NOMO-1 treated with dmso at 0.1 percent for 144 hours (cell line): ENCODE measurements around the gene RPL26.
"Not testable (repeated sequence)": the region's sequence is repeated elsewhere in the genome, so short reads cannot be mapped to it uniquely, and the experiment has no call there.

ENCODE experiments used
- DNase-seq: peaks from one replicate; lab custom pipeline; 2025; ENCODE audit not compliant: unreplicated experiment; lab: John Stamatoyannopoulos, UW

The RPL26 gene

DNA sequence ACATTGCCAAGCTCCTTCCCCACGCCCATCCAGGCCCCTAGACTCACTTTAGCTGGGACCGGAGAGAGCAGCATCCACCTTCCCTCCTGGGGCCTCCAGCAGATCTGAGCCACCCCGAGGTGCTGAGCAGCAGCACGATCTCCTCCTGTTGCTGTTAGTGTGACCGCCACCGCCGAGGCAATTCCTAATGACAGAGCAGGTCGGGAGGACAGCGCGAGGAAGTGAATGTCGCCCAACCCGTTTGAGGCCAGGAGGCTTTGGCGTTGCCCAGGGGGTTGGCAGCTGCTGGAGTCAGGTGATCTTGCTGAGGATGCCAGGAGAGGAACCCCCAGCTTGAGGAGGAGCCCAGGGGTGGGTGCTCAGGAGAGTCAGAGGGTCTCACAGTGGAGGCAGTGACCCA lies 14.6 kb upstream of the RPL26 start, which contains the start of gene RNF222:
RNF222 (minus strand) TSS at position 192 of the 400 bp plus-strand sequence. CDS start 4,366 bp downstream, outside the sequence.
- no peak for DNase-seq

DNA sequence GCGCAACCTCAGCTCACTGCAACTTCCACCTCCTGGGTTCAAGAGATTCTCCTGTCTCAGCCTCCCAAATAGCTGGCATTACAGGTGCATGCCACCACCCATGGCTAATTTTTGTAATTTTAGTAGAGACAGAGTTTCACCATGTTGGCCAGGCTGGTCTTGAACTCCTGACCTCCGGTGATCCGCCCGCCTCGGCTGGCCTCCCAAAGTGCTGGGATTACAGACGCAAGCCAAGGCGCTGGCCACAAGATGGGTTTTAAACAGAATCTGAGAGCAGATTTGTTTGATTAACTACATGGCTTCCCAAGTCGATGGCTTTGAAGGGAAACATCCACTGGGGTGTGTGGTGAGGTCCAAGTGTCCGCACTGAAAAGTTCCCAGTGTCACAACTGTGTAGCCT lies 11.5 kb upstream of the RPL26 start:
- DNase-seq = not testable (repeated sequence)

DNA sequence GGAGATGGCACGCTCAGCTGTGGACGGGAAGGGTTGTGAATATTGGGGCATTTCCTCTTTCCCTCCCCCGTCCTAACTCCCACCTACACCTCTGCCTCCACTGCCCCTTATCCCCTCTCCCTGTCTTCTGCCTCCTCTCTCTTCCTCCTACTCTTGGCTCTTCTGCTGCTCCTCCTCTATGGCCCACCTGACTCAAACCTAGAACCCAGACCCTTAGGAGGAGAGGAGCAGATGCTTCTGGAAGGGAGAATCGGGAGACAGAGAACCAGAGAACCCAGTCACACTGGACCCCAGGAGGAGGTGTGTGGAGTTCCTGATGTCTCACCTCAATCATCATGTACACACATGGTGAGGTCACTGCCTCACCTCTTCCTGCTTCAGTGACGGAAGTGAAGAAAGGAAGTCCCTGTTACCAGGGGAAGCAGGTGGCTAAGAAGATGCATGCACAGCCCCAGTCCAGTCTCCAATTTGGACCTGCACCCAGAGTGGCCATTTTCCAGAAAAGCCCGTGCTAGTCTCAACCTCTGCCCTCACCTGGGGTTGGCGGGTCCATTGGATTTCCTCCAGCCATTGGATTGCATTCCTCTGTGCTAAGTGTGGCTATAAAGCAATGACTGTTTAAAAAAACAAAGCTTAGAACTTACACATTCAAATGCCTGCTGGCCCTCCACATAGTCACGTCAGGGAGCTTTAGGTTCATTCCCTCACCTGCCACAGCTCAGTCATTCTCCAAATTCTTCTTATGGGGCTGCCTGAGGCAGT lies 10.7 kb upstream of the RPL26 start:
- DNase-seq = no peak

DNA sequence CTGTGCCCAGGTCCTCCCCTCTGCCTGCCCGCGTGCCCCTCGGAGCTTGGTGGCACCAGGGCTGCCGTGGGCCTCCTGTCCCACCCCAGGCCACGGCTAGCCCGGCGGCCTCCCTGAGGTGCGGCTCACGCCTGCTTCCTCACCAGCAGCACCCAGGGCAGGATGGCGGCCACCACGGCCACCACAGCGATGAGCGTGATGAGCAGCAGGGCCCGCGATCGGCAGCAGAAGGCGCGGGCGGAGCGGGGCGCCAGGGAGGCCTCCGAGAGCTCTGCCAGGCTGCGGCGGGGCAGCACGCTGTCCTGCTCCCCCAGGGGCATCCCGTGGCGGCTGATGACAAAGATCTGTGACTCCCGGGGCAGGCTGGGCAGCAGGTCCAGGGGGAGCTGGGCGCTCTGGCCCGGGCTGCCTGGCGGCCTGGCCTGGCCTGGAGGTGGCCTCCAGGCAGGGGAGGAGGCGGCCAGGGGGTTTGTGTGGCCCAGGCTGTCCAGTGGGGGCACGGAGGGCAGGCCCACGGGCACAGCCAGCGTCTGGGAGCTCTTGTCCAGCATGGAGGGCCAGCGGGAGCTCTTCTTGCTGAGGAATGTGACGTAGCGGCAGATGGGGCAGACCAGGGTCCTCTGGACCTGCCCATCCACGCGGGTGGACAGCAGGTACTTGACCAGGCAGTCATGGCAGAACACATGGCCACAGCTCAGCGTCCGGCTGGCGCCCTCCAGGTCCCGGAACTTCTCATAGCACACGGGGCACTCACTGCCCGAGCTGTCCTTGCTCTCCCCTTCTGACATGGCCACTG lies 9.9 kb upstream of the RPL26 start:
- no peak for DNase-seq

DNA sequence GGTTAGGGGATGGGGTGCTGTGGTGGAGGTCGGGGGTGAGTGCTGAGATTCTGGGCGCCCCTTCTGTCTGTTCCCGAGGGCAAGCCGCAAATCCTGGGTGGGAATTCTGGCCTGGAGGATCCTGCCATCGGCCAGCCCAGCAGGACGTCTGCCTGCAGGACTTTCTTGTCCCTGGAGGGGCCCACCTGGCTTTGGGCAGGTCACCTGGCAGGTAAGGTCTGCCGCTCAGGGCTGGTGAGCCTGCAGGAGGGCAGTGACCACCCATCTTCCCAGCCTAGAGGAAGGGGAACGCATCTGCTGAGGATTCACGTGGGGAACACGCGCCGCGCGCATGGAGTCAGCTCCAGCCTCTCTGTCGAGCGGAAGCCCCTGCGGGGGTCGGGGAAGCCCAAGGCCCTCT lies 9.3 kb upstream of the RPL26 start:
- DNase-seq = no peak

DNA sequence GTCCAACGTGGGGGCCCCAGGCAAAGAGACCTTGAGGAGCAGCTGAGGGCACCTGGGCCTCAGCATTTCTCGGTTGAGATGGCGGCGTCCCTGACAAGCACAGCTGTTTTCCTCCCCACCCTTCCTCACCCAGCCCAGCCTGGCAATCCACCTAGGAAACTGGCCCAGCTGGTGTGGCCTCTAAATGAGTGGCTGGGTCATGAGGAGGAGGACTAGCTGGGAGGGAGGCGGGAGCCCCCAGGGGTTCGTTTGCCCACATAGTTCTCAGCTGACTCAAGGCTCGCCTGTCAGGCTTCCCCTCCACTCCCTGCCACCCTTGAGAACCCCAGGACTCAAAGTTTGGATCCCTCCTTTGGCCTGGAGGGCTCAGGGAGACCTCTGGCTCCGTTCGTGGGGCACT lies 8.7 kb upstream of the RPL26 start:
- DNase-seq = no peak

DNA sequence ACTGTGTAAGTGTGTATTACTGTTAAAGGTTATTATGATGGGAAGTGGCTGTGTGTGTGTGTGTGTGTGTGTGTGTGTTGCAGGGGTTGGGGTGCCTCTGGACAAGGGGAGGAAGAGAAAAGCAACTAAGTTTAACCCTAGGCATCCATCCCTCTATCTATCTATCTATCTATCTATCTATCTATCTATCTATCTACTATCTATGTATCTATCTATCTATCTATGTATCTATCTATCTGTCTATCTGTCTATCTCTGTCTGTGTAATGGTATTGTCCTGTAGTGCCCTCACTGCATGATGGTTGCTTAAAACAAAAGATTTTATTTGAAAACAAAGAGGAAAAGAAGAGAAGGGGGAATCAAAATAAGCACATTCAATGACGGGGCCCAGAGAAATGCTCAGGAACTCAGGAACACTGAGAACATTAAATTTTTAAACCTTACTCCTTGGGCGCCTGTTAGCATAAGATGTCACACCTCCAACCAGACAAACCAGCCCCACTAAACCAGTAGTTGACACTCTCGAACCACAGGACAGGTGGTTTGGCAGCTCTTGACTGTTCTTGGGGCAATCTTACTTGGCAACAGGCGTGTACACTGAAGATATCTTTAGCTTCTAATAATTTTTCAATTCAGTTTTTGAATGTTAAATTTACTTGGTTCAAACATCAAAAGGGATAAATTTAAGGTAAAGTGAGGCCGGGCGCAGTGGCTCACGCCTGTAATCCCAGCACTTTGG lies 5.1 kb upstream of the RPL26 start:
- DNase-seq = no peak

DNA sequence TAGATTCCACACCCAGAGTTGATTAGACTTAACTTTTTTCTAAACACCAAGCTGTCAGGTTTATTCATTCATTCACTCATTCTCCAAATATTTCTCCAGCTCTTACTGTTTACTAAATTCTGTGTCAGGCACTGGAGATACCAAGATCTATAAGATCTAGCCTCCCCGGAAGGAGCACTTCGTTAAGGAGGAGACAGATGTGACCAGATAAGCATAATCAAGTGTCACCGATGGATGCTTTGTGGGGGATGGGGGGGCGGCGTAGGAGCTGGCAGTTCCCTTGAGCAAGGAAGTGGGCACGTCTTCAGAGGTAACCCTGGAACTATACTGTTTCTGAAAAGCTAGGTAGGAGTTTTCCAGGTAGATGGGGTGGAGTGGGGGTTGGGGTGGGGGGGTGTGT lies 3.8 kb upstream of the RPL26 start:
- no peak for DNase-seq

DNA sequence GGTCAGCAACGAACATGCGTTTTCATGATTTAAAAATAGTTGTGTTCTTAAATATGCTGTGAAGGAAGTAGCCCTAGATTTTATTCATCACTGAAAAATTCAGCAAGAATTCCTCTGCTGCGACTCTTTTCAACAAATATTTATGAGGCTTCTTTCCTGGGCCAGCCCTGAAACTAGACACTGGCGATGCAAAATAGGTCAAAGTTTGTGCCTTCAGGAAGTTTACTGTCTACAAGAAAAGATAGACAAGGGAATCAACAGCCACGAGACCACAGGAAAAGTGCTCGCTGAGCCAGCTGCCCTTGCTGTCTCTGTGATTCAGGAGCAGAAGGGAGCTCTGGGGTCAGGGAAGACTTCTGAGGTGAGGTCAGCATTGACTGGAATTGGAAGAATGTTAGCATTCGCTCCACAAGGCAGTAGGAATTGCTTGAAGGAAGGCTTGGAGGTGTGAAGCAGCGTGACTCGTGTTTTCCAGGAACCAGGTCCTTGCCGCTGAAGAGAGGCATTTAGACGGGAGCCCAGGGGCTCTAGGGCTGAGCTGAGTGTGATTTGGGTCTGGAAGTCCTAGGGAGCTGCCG lies 1.9 kb upstream of the RPL26 start:
- no peak for DNase-seq

DNA sequence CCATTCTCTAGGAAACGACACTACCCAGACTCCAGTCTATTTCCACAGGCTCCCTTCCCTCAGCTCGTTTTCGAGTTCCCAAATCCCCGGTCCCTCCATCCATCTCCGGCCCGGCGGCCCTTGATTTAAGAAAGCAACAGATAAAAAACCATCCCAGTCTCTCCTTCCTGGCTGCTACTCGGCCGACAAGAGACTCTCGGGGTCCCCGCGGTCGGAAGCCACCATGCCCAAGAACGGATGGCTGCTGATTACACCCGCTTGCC lies 182 bp downstream of the RPL26 start:
- DNase-seq = no peak

DNA sequence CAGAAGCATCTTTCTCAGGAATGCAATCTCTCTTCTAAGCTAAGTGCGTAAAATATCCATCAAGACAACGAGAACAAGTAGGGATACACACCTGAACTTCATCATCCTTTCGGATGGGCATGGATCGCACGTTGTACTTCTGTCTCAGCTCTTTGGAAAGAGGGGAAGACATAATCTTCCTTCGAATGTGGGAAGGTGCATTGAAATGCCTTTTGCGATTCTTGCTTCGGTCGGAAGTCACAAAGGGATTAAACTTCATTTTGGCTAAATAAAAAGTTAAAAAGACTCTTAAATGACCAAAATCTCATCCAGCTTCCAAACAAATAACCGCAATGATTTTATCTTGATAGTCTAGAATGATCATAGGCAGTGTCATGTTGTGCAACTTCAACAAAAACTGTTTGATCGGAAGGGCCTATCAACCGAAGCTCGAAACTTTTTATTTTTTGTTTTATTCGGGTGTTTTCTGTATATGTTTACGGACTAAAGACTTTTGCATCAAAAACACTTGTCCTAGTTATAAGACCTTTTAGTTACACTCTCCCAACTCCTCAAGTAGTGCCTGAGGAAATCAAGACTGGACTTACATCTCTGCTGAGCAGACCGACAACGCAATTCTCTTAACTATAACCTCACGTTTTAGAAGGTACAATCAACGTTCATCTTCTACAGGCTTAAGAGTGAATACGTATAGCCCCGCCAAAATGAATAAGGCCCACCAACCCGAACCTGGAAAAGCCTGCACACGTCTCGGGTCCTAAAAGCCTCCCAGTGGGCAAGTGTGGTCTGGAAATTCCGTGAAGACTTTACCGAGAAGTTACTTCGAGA lies 727 bp downstream of the RPL26 start:
- DNase-seq = no peak

DNA sequence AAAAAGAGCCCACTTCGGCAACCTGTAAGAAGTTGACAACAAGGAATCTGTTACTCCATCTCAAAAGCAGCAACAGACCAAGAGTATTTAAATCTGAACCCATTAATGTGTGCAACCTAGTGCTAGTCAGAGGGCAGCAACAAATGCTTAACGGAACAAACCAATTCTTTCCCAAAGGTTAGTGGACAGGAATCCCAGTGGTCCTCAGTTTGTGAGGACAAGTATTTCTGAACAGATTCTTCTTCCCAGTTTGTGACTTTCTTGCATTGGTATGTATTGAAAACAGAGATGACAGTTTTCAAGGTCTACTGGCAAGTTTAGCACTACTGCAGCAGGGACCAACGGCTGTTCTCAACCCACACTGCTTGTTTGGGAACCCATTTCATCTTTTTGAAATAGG lies 2.9 kb downstream of the RPL26 start:
- no peak for DNase-seq

DNA sequence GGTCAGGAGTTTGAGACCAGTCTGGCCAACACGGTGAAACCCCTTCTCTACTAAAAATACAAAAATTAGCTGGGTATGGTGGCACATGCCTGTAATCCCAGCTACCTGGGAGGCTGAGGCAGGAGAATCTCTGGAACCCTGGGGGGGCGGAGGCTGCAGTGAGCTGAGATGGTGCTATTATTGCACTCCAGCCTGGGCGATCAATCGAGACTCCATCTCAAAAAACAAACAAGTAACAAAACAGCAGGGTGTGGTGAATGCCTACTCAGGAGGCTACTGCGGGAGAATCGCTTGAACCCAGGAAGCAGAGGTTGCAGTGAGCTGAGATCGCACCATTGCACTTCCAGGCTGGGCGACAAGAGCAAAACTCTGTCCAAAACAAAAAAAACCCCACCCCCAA lies 4.9 kb downstream of the RPL26 start:
- not testable (repeated sequence) for DNase-seq

DNA sequence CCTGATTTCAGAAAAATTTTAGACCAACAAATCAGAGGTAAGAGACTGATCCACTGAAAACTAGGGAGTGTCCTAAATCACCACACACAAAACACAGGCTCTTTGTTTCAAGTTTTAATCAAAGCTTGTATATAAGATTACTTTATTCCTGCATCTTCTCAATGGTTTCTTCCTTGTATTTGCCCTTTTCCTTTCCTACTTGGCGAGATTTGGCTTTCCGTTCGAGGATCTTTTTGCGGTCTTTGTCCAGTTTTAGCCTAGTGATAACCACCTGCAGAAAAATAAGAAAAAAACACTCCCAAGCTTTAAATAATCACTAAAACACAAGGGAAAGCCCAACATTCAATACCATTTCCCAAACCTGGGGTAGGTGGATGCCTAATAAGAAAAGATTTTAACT lies 5.6 kb downstream of the RPL26 start:
- no peak for DNase-seq

DNA sequence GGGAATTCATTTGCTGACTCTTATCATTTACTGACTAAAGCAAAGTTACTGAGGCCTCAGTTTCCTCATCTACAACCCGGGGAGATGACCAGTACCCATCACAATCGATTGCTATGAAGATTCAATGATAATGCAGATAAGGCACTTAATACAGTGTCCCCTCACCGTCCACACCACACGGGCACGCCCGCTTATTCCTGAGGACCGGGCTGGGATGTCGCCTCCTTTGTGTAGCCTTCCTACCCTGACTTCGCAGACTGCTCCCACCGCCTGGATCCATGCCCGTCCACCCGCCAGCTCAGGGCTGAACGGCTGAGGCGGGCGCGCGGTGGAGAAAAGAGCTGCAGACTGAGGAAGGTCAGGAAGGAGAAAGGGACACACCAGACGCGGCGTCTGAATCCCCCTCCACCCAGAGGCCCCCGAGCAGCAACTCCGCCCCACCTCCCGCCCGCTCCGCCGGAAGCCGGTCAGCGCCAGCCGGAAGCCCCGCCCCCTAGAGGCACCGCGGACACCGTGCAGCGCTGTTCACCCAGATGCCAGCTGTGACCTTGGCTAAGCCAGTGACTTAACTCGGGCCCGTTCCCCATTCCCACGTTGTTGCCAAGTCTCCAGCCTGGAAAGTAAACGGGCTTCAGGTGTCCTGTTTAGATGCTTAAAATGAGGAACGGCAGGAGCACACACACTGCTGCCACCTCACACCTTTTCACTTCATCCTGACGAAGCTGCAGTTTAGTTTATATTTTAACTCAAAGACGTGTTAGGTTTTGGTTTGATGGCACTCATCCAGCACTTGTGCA lies 6.5 kb downstream of the RPL26 start, which contains the start of gene KRABD2:
KRABD2 (minus strand) TSS at position 434 of the 797 bp plus-strand sequence.
- DNase-seq = peak; percentile 85

DNA sequence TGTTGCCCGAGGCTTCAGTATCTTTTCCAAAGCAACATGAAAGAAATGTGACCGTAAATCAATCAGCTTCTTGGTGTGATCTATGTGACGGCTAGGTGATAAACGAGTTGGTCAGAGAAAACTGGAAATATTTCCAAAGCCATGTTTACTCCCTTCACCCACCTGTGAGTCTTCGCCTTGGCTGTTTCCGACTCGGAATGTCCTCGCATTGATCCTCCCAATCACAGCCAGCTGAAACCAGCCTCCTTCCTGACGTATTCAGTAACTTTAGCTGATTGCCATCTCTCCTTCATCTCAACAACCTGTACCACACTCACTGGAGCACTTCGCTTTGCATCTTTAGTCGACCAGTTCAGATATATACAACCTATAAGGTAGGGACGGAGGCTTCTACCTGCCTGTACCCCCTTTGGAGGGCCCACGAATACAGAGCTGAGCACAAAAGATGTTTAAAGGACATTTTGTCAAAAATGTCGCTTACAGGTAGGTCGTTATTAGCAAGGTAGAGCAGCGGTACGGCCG lies 7.2 kb downstream of the RPL26 start:
- no peak for DNase-seq

DNA sequence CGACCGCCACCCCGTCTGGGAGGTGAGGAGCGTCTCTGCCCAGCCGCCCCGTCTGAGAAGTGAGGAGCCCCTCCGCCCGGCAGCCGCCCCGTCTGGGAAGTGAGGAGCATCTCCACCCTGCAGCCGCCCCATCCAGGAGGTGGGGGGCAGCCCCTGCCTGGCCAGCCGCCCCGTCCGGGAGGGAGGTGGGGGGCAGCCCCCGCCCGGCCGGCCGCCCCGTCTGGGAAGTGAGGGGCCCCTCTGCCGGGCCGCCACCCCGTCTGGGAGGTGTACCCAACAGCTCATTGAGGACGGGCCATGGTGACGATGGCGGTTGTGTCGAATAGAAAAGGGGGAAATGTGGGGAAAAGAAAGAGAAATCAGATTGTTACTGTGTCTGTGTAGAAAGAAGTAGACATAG lies 9.1 kb downstream of the RPL26 start:
- not testable (repeated sequence) for DNase-seq

DNA sequence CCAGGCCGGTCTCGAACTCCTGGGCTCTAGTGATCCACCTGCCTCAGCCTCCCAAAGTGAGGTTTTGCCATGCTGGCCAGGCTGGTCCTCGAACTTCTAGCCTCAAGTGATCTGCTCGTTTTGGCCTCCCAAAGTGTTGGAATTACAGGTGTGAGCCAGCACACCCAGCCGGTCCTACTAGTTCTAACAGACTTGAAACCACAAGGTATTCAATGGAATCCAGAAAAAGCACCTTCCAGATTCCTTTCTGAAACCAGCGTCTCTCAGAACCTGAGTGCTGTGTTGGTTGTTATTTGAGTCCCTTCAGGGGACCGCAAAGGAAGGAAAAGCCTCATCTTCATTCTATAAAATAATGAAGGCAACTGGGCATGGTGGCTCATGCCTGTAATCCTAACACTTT lies 10.6 kb downstream of the RPL26 start:
- DNase-seq = no peak

DNA sequence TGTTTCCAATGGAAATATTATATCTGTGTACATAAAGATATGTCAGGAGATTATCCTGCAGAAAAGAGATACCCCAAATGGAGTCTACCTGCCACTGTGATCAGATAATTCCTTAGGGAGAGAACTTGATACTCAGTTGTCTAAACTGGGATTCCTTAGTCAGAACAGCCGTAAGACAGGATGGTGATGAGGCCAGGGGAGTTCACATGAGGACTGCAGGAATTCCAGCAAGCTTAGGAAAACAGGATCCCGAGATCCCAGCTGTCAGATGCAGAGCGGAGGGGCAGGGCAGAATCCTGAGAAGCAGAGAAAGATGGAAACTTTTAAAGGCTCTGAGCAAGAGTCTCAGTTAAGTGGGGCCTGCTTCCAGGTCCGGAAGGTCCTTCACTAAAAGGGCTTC lies 11.2 kb downstream of the RPL26 start:
- DNase-seq = no peak

DNA sequence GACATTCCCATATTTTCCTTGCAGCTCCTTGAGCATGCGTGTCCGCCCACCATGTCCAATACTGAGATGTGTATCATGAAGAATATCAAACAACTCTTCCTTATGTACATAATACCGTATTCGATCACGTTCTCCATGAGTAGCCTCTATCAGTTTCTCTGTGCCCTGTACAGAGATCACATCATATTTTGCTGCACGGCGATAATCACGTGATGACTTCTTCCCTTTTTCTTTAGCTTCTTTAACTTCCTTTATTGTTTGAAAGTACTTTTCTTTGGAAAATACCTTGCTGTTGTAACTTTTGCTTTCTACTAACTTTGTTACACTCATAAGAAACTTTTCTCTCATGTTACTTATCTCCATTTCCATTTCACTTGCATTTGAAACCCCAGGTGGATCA lies 13.0 kb downstream of the RPL26 start:
- no peak for DNase-seq
